CD8-positive, alpha-beta memory T cell (primary cell): Measurements from ENCODE around the gene MMRN1. TPM values are rescaled to one million over a fixed set of nuclear protein-coding genes. Genes with fewer than 3 reads are reported as not detected.
A peak's percentile ranks its signal among the peaks of the same experiment; 100 is the strongest.
"Not testable (repeated sequence)": the region's sequence is repeated elsewhere in the genome, so short reads cannot be mapped to it uniquely, and the experiment has no call there.

Experiments
- CTCF ChIA-PET: fragments of 350-600 bp; sonication (Branson Sonifier 250); formaldehyde crosslinking; loops from one replicate; lab custom pipeline; 2021; ENCODE audit warnings: antibody characterized with exemption; lab: Charles Lee
- POLR2A ChIA-PET: fragments of 350-600 bp; sonication (Branson Sonifier 250); formaldehyde crosslinking; loops from one replicate; lab custom pipeline; 2021; ENCODE audit warnings: antibody characterized with exemption; lab: Charles Lee
- DNase-seq, 5 donors: peaks; one replicate each; pipeline versions ENCODE4 v3.0.0 to v3.0.0-alpha.2; 2020 to 2022; ENCODE audit warnings: mixed read lengths in 1 of 5
- H3K27ac ChIP-seq: one replicate; pipeline ENCODE4 v1.7.0; 2013; ENCODE audit warnings: low read depth, mild to moderate bottlenecking, low read length, moderate library complexity
- H3K27me3 ChIP-seq: 2 replicates; pipeline ENCODE4 v1.7.0; 2013; ENCODE audit warnings: low read length, mild to moderate bottlenecking; ENCODE audit not compliant: insufficient read depth, poor library complexity, severe bottlenecking
- H3K36me3 ChIP-seq: 2 replicates; pipeline ENCODE4 v1.7.0; 2013; ENCODE audit warnings: mild to moderate bottlenecking, low read length, moderate library complexity; ENCODE audit not compliant: insufficient read depth
- H3K4me1 ChIP-seq: 2 replicates; pipeline ENCODE4 v1.7.0; 2013; ENCODE audit warnings: mild to moderate bottlenecking, low read length, moderate library complexity; ENCODE audit not compliant: insufficient read depth
- H3K4me3 ChIP-seq: 2 replicates; pipeline ENCODE4 v1.7.0; 2013; ENCODE audit warnings: mild to moderate bottlenecking, low read length
- H3K9me3 ChIP-seq: 2 replicates; pipeline ENCODE4 v1.7.0; 2013; ENCODE audit warnings: mild to moderate bottlenecking, low read length
- H3K27ac Mint-ChIP-seq, 8 donors: one replicate each; pipeline ENCODE4 v1.8.0; 2020 to 2021; ENCODE audit warnings: mixed read lengths in 8 of 8, mild to moderate bottlenecking in 6 of 8, inconsistent platforms in 3 of 8, moderate library complexity in 3 of 8
- H3K27me3 Mint-ChIP-seq, 2 donors: one replicate each; pipeline ENCODE4 v1.8.0; 2020 to 2021; ENCODE audit warnings: mixed read lengths in 2 of 2, mild to moderate bottlenecking in 1 of 2, moderate library complexity in 1 of 2
- H3K36me3 Mint-ChIP-seq, 3 donors: one replicate each; pipeline ENCODE4 v1.8.0; 2020 to 2021; ENCODE audit warnings: mixed read lengths in 3 of 3, inconsistent platforms in 1 of 3, mild to moderate bottlenecking in 1 of 3
- H3K4me1 Mint-ChIP-seq, 3 donors: one replicate each; pipeline ENCODE4 v1.8.0; 2020 to 2021; ENCODE audit warnings: mixed read lengths in 3 of 3, inconsistent platforms in 1 of 3, mild to moderate bottlenecking in 1 of 3
- H3K4me3 Mint-ChIP-seq, 7 donors: one replicate each; pipeline ENCODE4 v1.8.0; 2020 to 2021; ENCODE audit warnings: mixed read lengths in 7 of 7, mild to moderate bottlenecking in 6 of 7, moderate library complexity in 4 of 7, inconsistent platforms in 2 of 7
- H3K9me3 Mint-ChIP-seq, 5 donors: one replicate each; pipeline ENCODE4 v1.8.0; 2020 to 2022; ENCODE audit warnings: mixed read lengths in 5 of 5, mild to moderate bottlenecking in 3 of 5, moderate library complexity in 2 of 5, inconsistent platforms in 1 of 5
- polyA plus RNA-seq: library from polyadenylated mRNA; unstranded; fragments of 300-500 nt; fragmentation: Illumina TruSeq; gene quantifications from one replicate; pipeline ENCODE4 v1.2.3, GENCODE V29; 2021
- total RNA-seq, 2 experiments: library from RNA; stranded (reverse); gene quantifications; one replicate each; pipeline ENCODE4 v1.2.3, GENCODE V29; 2021

The MMRN1 gene
- total and polyA plus RNA-seq, 3 experiments from 2014 or later: 0.33 TPM; not detected in 2

DNA sequence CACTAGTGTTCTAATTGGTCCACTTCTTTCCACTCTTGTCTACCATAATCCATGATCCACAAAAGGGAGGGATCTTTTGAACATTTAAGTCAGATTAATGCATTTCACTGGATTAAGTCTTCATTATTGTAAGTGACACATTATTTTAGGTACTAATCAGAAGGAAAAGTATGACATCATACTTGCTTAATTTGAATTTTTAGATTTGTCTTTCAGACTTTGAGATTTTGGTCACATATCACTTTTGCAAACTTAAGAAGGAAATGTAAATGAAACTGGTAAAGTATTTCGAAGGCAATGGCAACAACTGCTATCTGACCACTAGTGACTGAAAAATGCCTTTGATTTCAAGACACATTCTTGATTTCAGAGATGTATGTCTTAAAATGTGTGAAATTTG lies 5.2 kb downstream of the MMRN1 start:
- H3K36me3 Mint-ChIP-seq: no peaks in the 10 kb centered on the region
- peaks cover 12% of the 10 kb centered on the region for H3K4me1 ChIP-seq
- H3K4me3 ChIP-seq: no peak overlapping the region
- peaks cover 0 to 7% of the 10 kb centered on the region in 2 donors for H3K27me3 Mint-ChIP-seq
- H3K27ac Mint-ChIP-seq: no peak overlapping the region
- no peak for DNase-seq
- no peaks in the 10 kb centered on the region for H3K36me3 ChIP-seq
- no peaks in the 10 kb centered on the region for H3K9me3 Mint-ChIP-seq
- H3K4me1 Mint-ChIP-seq: peaks cover 6 to 11% (median 9%) of the 10 kb centered on the region in 3 donors
- no peak overlapping the region for H3K27ac ChIP-seq
- H3K27me3 ChIP-seq: no peaks in the 10 kb centered on the region
- H3K9me3 ChIP-seq: no peaks in the 10 kb centered on the region
- ChIA-PET POLR2A (no interaction called here), CTCF (no interaction called here)
- no peak overlapping the region for H3K4me3 Mint-ChIP-seq

DNA sequence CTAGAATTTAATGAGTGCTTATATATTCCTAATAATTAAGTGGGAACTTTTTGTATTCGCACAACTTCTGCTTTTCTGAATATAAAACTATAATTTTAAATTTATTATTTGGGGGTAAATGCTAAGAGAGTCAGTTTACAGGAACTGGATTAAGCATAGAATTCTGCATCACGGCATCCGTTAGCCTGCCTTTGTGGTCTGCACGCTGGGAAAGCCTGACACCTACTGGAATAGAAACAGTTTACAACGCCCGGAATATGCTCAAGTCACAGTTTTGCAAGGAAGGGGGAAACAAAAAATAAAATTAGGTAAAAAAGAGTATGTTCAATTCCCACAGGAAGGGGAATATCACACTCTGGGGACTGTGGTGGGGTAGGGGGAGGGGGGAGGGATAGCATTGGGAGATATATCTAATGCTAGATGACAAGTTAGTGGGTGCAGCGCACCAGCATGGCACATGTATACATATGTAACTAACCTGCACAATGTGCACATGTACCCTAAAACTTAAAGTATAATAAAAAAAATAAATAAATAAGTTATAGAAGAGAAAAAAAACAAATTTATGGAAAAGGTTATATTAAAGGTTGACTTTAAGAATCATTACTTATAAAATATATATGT lies 7.3 kb downstream of the MMRN1 start:
- H3K27ac ChIP-seq, H3K4me3 ChIP-seq, H3K27me3 ChIP-seq, POLR2A ChIA-PET, H3K9me3 ChIP-seq, H3K4me1 ChIP-seq, H3K36me3 ChIP-seq, H3K36me3 Mint-ChIP-seq, H3K27ac Mint-ChIP-seq, H3K4me3 Mint-ChIP-seq, H3K4me1 Mint-ChIP-seq, H3K9me3 Mint-ChIP-seq: not testable (repeated sequence)
- CTCF ChIA-PET: interaction anchor here (1.0 kb wide), 1 partner anchor 13 kb away, joined by 3 read pairs; no protein-coding TSS in a partner anchor
- peak; percentile 5 to 55 (median 36) for DNase-seq
- H3K27me3 Mint-ChIP-seq: peaks cover 0 to 12% of the 10 kb centered on the region in 2 donors

DNA sequence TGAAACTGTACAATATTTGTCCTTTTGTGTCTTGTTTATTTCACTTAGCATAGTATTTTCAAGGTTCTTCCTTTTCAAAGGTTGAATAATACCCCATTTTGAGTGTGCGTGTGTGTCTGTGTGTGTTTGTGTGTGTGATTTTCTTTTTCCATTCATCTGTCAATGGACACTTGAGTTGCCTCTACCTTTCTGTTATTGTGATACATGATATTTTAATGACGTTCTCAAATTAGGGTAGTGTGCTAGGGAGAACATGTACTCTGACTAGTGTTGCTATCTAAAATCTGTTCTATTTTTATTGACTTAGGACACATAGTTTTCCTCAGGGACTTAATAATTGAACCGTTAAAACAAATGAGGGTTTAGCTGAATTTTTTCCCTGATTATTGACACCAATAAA lies 9.9 kb downstream of the MMRN1 start:
- ChIA-PET POLR2A (no interaction called here), CTCF (no interaction called here)
- no peaks in the 10 kb centered on the region for H3K9me3 Mint-ChIP-seq
- Histone ChIP-seq H3K4me3 (no peak overlapping the region), H3K9me3 (no peaks in the 10 kb centered on the region), H3K27me3 (no peaks in the 10 kb centered on the region), H3K4me1 (no peaks in the 10 kb centered on the region), H3K36me3 (no peaks in the 10 kb centered on the region), H3K27ac (no peak overlapping the region)
- H3K4me1 Mint-ChIP-seq: no peaks in the 10 kb centered on the region
- H3K36me3 Mint-ChIP-seq: no peaks in the 10 kb centered on the region
- no peak for DNase-seq
- peaks cover 0 to 12% of the 10 kb centered on the region in 2 donors for H3K27me3 Mint-ChIP-seq
- H3K4me3 Mint-ChIP-seq: no peak overlapping the region
- H3K27ac Mint-ChIP-seq: no peak overlapping the region

DNA sequence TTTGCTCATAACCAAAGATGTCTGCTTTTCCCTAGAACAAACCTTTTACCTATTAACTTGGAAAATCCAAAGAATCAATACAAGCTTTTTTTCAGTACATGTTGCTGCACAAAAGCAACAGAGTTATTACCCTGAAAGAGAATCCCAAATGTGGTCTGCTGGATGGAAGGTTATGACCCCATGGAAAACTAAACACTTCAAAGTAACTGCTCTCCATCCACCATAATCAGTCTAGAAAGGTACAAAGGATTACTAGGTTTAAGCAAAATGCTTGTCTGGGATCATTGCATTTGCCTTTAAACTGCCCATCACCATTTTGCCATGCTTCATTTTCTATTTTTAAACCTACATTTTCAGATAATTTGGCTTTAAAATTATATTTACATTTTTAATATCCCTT lies 11.7 kb downstream of the MMRN1 start:
- Histone ChIP-seq H3K36me3 (no peaks in the 10 kb centered on the region), H3K27ac (no peak overlapping the region), H3K4me1 (no peaks in the 10 kb centered on the region), H3K27me3 (no peaks in the 10 kb centered on the region), H3K9me3 (no peaks in the 10 kb centered on the region), H3K4me3 (no peak overlapping the region)
- H3K27me3 Mint-ChIP-seq: peaks cover 0 to 19% of the 10 kb centered on the region in 2 donors
- POLR2A ChIA-PET: no interaction called here
- H3K4me3 Mint-ChIP-seq: no peak overlapping the region
- no peaks in the 10 kb centered on the region for H3K9me3 Mint-ChIP-seq
- no peak for DNase-seq
- no peaks in the 10 kb centered on the region for H3K36me3 Mint-ChIP-seq
- H3K27ac Mint-ChIP-seq: no peak overlapping the region
- H3K4me1 Mint-ChIP-seq: no peaks in the 10 kb centered on the region
- CTCF ChIA-PET: no interaction called here

DNA sequence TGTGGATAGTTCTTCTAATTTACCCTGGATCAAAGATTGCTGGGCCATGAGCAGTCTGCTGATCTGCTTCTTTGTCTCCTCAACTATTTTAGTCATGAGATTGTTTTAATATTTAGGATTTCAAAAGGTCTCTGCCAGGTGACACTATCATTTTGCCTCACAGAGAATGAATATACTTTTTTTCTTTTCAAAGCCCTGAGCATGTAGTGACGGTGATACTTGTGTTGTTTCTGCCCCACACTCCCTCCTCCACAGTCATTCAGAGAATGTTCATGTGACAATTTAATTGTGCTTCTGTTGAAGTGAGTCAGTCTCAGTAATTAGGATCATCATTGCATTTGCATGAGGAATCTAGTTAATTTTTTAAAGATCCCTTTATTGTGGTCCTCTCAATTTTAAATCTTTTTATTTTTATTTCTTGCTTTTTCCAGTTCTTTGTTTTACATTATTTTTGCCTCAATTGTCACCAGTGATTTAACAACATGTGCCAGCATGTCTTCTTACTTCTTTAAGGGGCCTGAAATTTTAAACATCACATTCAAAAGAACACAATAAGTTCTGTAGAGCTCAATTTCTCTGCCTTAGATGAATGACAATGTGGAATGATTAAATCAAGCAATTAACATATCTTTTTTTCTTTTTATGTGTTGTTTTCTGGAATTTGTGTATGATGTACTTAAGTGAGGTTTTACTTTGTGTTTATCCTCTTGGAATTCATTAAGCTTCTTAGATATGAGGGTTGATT lies 12.3 kb downstream of the MMRN1 start:
- POLR2A ChIA-PET: no interaction called here
- no peak overlapping the region for H3K4me3 ChIP-seq
- H3K9me3 Mint-ChIP-seq: no peaks in the 10 kb centered on the region
- no peak overlapping the region for H3K27ac ChIP-seq
- no peaks in the 10 kb centered on the region for H3K4me1 Mint-ChIP-seq
- peaks cover 0 to 21% of the 10 kb centered on the region in 2 donors for H3K27me3 Mint-ChIP-seq
- CTCF ChIA-PET: no interaction called here
- H3K9me3 ChIP-seq: no peaks in the 10 kb centered on the region
- H3K27ac Mint-ChIP-seq: no peak overlapping the region
- no peak for DNase-seq
- no peaks in the 10 kb centered on the region for H3K36me3 ChIP-seq
- no peak overlapping the region for H3K4me3 Mint-ChIP-seq
- H3K36me3 Mint-ChIP-seq: no peaks in the 10 kb centered on the region
- no peaks in the 10 kb centered on the region for H3K4me1 ChIP-seq
- no peaks in the 10 kb centered on the region for H3K27me3 ChIP-seq

DNA sequence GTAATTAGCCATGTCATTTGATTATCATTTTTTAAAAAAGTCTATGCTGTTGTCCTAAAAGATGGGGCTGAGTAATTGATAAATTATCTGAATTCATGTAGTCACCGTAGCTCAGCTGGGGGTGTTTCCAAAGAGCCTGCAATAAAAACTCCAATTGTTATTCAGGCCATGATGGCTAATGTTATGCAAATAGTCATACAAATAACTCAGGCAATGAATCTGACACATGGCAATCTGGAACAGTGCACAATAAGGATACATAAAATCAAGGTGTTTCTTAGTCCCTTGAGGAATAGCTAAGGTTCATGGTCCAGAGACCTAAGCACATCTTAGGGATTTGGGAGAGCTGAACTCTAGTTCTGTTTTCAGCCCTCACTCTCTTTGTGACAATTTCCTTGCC lies 15.2 kb downstream of the MMRN1 start:
- peaks cover 0 to 15% of the 10 kb centered on the region in 2 donors for H3K27me3 Mint-ChIP-seq
- no peaks in the 10 kb centered on the region for H3K9me3 Mint-ChIP-seq
- no peaks in the 10 kb centered on the region for H3K36me3 Mint-ChIP-seq
- H3K4me3 Mint-ChIP-seq: no peak overlapping the region
- H3K27me3 ChIP-seq: no peaks in the 10 kb centered on the region
- no peaks in the 10 kb centered on the region for H3K36me3 ChIP-seq
- H3K4me1 Mint-ChIP-seq: no peaks in the 10 kb centered on the region
- POLR2A ChIA-PET: no interaction called here
- H3K27ac Mint-ChIP-seq: no peak overlapping the region
- no peaks in the 10 kb centered on the region for H3K9me3 ChIP-seq
- no peak overlapping the region for H3K27ac ChIP-seq
- no peaks in the 10 kb centered on the region for H3K4me1 ChIP-seq
- CTCF ChIA-PET: no interaction called here
- no peak overlapping the region for H3K4me3 ChIP-seq
- DNase-seq: no peak

DNA sequence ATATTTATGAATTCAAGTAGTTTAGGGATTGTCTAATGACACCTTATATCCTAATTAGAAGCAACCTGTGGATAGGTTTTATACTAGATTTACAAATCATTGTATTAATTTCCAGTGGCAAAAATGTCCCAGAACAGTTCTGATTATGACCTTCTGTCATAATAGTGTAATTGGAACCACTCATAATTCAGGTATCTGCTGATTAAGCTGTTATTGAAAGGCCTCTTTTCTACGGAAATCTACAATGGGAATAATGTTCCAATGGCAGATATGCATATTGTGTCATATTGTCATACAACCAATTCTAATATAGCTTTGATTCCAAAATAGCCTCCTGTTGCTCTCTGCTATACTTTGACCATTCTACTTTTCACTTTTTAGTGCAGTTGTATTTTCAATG lies 19.0 kb downstream of the MMRN1 start:
- Mint-ChIP-seq H3K36me3 (no peaks in the 10 kb centered on the region), H3K9me3 (no peaks in the 10 kb centered on the region), H3K27me3 (peaks cover 0 to 10% of the 10 kb centered on the region in 2 donors), H3K27ac (no peak overlapping the region), H3K4me1 (no peaks in the 10 kb centered on the region), H3K4me3 (no peak overlapping the region)
- Histone ChIP-seq H3K27me3 (no peaks in the 10 kb centered on the region), H3K4me3 (no peak overlapping the region), H3K9me3 (no peaks in the 10 kb centered on the region), H3K4me1 (no peaks in the 10 kb centered on the region), H3K27ac (no peak overlapping the region), H3K36me3 (no peaks in the 10 kb centered on the region)
- no peak for DNase-seq
- CTCF ChIA-PET: no interaction called here
- POLR2A ChIA-PET: no interaction called here

DNA sequence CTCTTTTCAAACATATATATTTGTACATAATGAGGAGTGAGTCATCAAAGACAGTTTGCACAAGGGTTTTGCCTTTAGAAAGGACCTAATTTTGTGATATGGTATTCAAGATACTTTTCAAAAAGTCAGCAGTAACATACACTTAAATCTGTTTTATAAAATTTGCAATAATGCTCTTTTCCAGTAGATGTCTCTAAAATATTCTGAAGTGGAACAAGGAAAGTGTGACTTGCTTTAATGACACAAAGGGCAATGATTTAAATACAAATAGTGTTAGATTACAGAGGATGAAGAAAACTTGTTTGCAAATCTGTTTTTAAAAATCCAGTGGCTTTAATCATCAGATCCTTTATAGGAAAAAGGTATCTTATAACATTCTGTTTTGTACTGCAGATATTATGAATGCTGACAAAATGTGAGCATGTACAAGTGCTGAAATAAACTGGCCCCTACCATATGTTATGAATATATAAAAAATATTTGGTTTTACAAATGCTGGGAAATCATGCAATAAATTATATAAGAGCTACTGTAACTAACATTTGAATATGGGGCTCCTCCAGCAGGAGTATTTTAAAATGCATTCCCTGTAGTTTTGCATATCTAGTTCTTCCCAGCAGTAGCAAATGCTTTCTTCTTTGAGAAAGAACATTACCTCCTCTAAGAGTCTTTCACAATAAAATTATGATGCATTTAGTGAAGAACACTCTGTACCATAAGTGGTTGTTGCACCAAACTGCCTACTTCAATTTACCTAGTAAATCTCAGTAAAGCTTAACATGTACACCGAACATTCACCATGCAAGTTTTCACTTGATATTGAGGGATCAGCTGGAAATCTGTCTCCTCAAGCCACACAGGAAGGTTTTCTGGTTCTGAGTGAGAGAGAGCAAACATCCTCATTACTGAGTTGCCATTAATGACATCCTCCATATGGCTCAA lies 20.2 kb downstream of the MMRN1 start:
- CTCF ChIA-PET: interaction anchor here (1.5 kb wide), 1 partner anchor 12 kb away, joined by 3 read pairs; no protein-coding TSS in a partner anchor
- Mint-ChIP-seq H3K4me1 (no peaks in the 10 kb centered on the region), H3K4me3 (no peak overlapping the region), H3K27me3 (peaks cover 0 to 10% of the 10 kb centered on the region in 2 donors), H3K9me3 (no peaks in the 10 kb centered on the region), H3K27ac (no peak overlapping the region), H3K36me3 (no peaks in the 10 kb centered on the region)
- POLR2A ChIA-PET: no interaction called here
- DNase-seq: no peak
- Histone ChIP-seq H3K9me3 (no peaks in the 10 kb centered on the region), H3K27me3 (no peaks in the 10 kb centered on the region), H3K27ac (no peak overlapping the region), H3K4me1 (no peaks in the 10 kb centered on the region), H3K36me3 (no peaks in the 10 kb centered on the region), H3K4me3 (no peak overlapping the region)
